ENCODE measurements around the gene STAB2.
"Not testable (repeated sequence)": the region's sequence is repeated elsewhere in the genome, so short reads cannot be mapped to it uniquely, and the experiment has no call there.

STAB2 gene

DNA sequence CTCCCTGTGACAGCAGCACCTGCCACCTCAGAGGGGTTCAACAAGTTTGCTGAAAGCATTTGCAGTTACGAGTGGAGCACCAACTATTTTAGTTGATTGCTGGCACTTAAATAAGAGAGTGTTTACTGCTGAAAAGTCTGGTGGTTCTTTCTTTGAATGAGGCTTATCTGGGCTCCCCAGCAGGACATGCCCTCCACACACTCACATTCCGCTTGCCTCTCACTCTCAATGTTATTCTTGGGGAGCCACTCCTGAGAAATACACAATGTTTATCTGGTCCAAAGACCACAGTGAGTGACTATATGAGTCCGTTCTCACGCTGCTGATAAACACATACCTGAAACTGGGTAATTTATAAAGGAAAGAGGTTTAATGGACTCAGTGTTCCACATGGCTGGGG is 222.1 kb downstream of the STAB2 start:
- Histone ChIP-seq H3K27ac (ENCODE audit: low read depth, low read length) (no peak overlapping the region), H3K4me1 (ENCODE audit: control insufficient read depth, insufficient read depth, low read length) (0 out of 2 replicates have a peak, but pooled peaks cover 4% of the 10 kb centered on the region), H3K27me3 (ENCODE audit: control insufficient read depth, insufficient read depth, low read length) (no peaks in the 10 kb centered on the region), H3K36me3 (ENCODE audit: control insufficient read depth, insufficient read depth, low read length) (peaks cover 24% of the 10 kb centered on the region), H3K9me3 (ENCODE audit: control insufficient read depth, insufficient read depth, low read length) (no peaks in the 10 kb centered on the region), H3K9ac (ENCODE audit: low read depth, low read length) (no peak overlapping the region), H3K4me3 (ENCODE audit: low read depth, low read length) (no peak overlapping the region)

DNA sequence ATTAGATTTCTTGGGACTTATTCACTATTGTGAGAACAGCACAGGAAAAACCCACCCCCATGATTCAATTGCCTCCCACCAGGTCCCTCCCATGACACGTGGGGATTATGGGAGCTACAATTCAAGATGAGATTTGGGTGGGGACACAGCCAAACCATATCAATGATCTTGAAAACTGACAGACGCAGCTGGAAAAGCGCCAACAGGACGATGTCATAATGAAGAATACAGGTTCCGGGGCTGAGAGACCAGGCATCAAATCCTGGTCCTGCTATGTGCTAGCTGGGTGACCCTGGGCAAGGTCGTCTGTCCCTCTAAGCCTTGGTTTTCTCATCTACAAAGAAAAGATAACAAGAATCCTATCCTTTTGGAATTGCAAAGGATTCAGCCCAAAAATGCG is 222.6 kb downstream of the STAB2 start:
- H3K4me3 ChIP-seq (ENCODE audit: low read depth, low read length); H3K27ac ChIP-seq (ENCODE audit: low read depth, low read length); H3K9me3 ChIP-seq (ENCODE audit: control insufficient read depth, insufficient read depth, low read length); H3K4me1 ChIP-seq (ENCODE audit: control insufficient read depth, insufficient read depth, low read length); H3K9ac ChIP-seq (ENCODE audit: low read depth, low read length); H3K27me3 ChIP-seq (ENCODE audit: control insufficient read depth, insufficient read depth, low read length): not testable (repeated sequence)
- H3K36me3 ChIP-seq (ENCODE audit: control insufficient read depth, insufficient read depth, low read length): peaks cover 29% of the 10 kb centered on the region

- no peak overlapping the region for H3K9ac ChIP-seq (ENCODE audit: low read depth, low read length)
- H3K9me3 ChIP-seq (ENCODE audit: control insufficient read depth, insufficient read depth, low read length): no peaks in the 10 kb centered on the region
- H3K27ac ChIP-seq (ENCODE audit: low read depth, low read length): no peak overlapping the region
- H3K27me3 ChIP-seq (ENCODE audit: control insufficient read depth, insufficient read depth, low read length): no peaks in the 10 kb centered on the region
- H3K4me1 ChIP-seq (ENCODE audit: control insufficient read depth, insufficient read depth, low read length): 0 out of 2 replicates have a peak, but pooled peaks cover 1% of the 10 kb centered on the region
- no peak overlapping the region for H3K4me3 ChIP-seq (ENCODE audit: low read depth, low read length)
- peaks cover 31% of the 10 kb centered on the region for H3K36me3 ChIP-seq (ENCODE audit: control insufficient read depth, insufficient read depth, low read length)
Observed at GRCh38 chr12:103810111-103810510, 223.0 kb downstream of the STAB2 start.

- no peak overlapping the region for H3K4me3 ChIP-seq (ENCODE audit: low read depth, low read length)
- H3K4me1 ChIP-seq (ENCODE audit: control insufficient read depth, insufficient read depth, low read length): no peaks in the 10 kb centered on the region
- H3K9ac ChIP-seq (ENCODE audit: low read depth, low read length): no peak overlapping the region
- no peaks in the 10 kb centered on the region for H3K9me3 ChIP-seq (ENCODE audit: control insufficient read depth, insufficient read depth, low read length)
- H3K36me3 ChIP-seq (ENCODE audit: control insufficient read depth, insufficient read depth, low read length): peaks cover 26% of the 10 kb centered on the region
- no peak overlapping the region for H3K27ac ChIP-seq (ENCODE audit: low read depth, low read length)
- no peaks in the 10 kb centered on the region for H3K27me3 ChIP-seq (ENCODE audit: control insufficient read depth, insufficient read depth, low read length)
Observed at GRCh38 chr12:103811791-103812190, 224.7 kb downstream of the STAB2 start.

- H3K36me3 ChIP-seq (ENCODE audit: control insufficient read depth, insufficient read depth, low read length): peaks cover 26% of the 10 kb centered on the region
- H3K4me3 ChIP-seq (ENCODE audit: low read depth, low read length): no peak overlapping the region
- H3K27ac ChIP-seq (ENCODE audit: low read depth, low read length): no peak overlapping the region
- no peak overlapping the region for H3K9ac ChIP-seq (ENCODE audit: low read depth, low read length)
- no peaks in the 10 kb centered on the region for H3K9me3 ChIP-seq (ENCODE audit: control insufficient read depth, insufficient read depth, low read length)
- no peaks in the 10 kb centered on the region for H3K4me1 ChIP-seq (ENCODE audit: control insufficient read depth, insufficient read depth, low read length)
- H3K27me3 ChIP-seq (ENCODE audit: control insufficient read depth, insufficient read depth, low read length): no peaks in the 10 kb centered on the region
Observed at GRCh38 chr12:103812789-103813188, 225.7 kb downstream of the STAB2 start.

DNA sequence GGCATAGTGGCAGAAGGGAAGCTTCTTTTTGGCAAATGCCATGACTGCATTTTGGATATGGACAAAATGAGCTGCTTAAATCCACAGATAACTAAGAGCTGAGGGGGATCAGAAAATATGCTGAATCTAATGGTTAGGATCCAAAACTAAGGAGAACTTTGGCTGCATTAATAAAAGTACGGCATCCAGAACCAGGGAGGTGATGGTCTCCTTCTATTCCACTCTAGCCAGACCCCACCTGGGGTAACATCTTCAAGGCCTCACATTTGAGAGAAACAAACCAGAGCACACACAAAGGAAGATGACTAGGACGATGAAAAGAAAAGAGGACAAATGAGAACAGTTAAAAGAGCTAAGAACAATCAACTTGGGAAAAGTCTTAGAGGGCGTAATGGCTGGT is 226.4 kb downstream of the STAB2 start:
- Histone ChIP-seq H3K9me3 (ENCODE audit: control insufficient read depth, insufficient read depth, low read length) (no peaks in the 10 kb centered on the region), H3K36me3 (ENCODE audit: control insufficient read depth, insufficient read depth, low read length) (peaks cover 26% of the 10 kb centered on the region), H3K27me3 (ENCODE audit: control insufficient read depth, insufficient read depth, low read length) (no peaks in the 10 kb centered on the region), H3K4me1 (ENCODE audit: control insufficient read depth, insufficient read depth, low read length) (no peaks in the 10 kb centered on the region), H3K9ac (ENCODE audit: low read depth, low read length) (no peak overlapping the region), H3K4me3 (ENCODE audit: low read depth, low read length) (no peak overlapping the region), H3K27ac (ENCODE audit: low read depth, low read length) (no peak overlapping the region)

- Histone ChIP-seq H3K4me1 (ENCODE audit: control insufficient read depth, insufficient read depth, low read length) (no peaks in the 10 kb centered on the region), H3K36me3 (ENCODE audit: control insufficient read depth, insufficient read depth, low read length) (peaks cover 26% of the 10 kb centered on the region), H3K9me3 (ENCODE audit: control insufficient read depth, insufficient read depth, low read length) (no peaks in the 10 kb centered on the region), H3K9ac (ENCODE audit: low read depth, low read length) (no peak overlapping the region), H3K27me3 (ENCODE audit: control insufficient read depth, insufficient read depth, low read length) (no peaks in the 10 kb centered on the region), H3K27ac (ENCODE audit: low read depth, low read length) (no peak overlapping the region), H3K4me3 (ENCODE audit: low read depth, low read length) (no peak overlapping the region)
Observed at GRCh38 chr12:103813949-103814348, 226.9 kb downstream of the STAB2 start.

- Histone ChIP-seq H3K27ac (ENCODE audit: low read depth, low read length) (no peak overlapping the region), H3K27me3 (ENCODE audit: control insufficient read depth, insufficient read depth, low read length) (no peaks in the 10 kb centered on the region), H3K4me1 (ENCODE audit: control insufficient read depth, insufficient read depth, low read length) (no peaks in the 10 kb centered on the region), H3K36me3 (ENCODE audit: control insufficient read depth, insufficient read depth, low read length) (peaks cover 26% of the 10 kb centered on the region), H3K4me3 (ENCODE audit: low read depth, low read length) (no peak overlapping the region), H3K9me3 (ENCODE audit: control insufficient read depth, insufficient read depth, low read length) (no peaks in the 10 kb centered on the region), H3K9ac (ENCODE audit: low read depth, low read length) (no peak overlapping the region)
Observed at GRCh38 chr12:103814436-103814835, 227.4 kb downstream of the STAB2 start.

All from HUES48 (cell line).